ENCODE results near the gene SS18.

DNA sequence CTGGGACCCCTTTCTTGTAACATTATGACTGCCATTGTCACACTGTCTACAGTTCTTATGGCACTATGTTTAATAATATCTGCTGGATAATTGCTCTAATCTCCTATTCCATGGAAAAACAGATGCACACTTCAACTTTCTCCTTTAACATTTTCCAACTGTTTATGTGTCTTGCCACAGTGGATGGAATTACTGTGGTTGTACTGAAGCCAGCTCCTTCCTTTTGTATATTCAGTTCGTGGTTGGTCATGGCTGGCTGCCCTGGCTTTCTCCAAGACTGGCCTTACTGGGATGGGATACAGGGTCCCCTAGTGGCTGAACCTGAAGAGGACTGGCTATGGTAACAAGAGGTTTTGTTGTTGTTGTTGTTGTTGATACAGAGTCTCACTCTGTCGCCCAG, 113.9 kb downstream of the SS18 start:
- TF ChIP-seq POLR2AphosphoS5 (IDR thresholded peaks at IDR 0.05; ENCODE audit: low read depth, low read length) = no peak
- TF ChIP-seq PAX5 (IDR thresholded peaks at IDR 0.05; ENCODE audit: insufficient read depth, low read length, severe bottlenecking) = no peak
- no peak for TF ChIP-seq POLR2A (IDR thresholded peaks at IDR 0.05; ENCODE audit: low read depth, low read length)
- TF ChIP-seq TAF1 (IDR thresholded peaks at IDR 0.05; ENCODE audit: low read depth, low read length) = no peak
- TF ChIP-seq SPI1 (IDR thresholded peaks at IDR 0.05; ENCODE audit: low read depth, low read length) = no peak
- TF ChIP-seq POU2F2 (IDR thresholded peaks at IDR 0.05; ENCODE audit: low read depth, low read length) = no peak

All from GM12891 (cell line).